ENCODE data around the gene DIRAS1. TPM values are rescaled to one million over a fixed set of nuclear protein-coding genes. Genes with fewer than 3 reads are reported as not detected.
A peak's percentile ranks its signal among the peaks of the same experiment; 100 is the strongest.

Gene DIRAS1
- total RNA-seq (11.3 and 19.0 TPM in 2 replicates), polyA plus RNA-seq (5.2 and 7.3 TPM in 2 replicates), polyA minus RNA-seq (ENCODE audit: low replicate concordance) (10.0 and 11.0 TPM in 2 replicates)
- polyA plus RNA-seq (2012), result 9.3 and 15.5 TPM in 2 replicates

GRCh38 chr19:2720777-2721569, at the start of gene DIRAS1:
TSS of gene DIRAS1 (minus strand) at chr19:2721372. CDS start at chr19:2717806, 3,566 bp downstream.
- Histone ChIP-seq H3K79me2 (ENCODE audit: control insufficient read depth, insufficient read depth, low read length) (no peaks in the 10 kb centered on the region), H2AFZ (ENCODE audit: low read length) (no peak within 1 kb of the TSS), H3K27ac (ENCODE audit: insufficient read depth, low read length) (no peak within 1 kb of the TSS), H4K20me1 (ENCODE audit: control insufficient read depth, extremely low read depth, insufficient read depth, low read length) (no peaks in the 10 kb centered on the region), H3K9me3 (ENCODE audit: control insufficient read depth, insufficient read depth, low read depth, low read length) (no peaks in the 10 kb centered on the region), H3K27me3 (ENCODE audit: control insufficient read depth, insufficient read depth, low read length) (no peaks in the 10 kb centered on the region), H3K4me1 (ENCODE audit: control insufficient read depth, extremely low read depth, insufficient read depth, low read length) (peaks cover 4% of the 10 kb centered on the region), H3K4me2 (ENCODE audit: extremely low read depth, insufficient read depth, low read length) (peak within 1 kb of the TSS; percentile 64), H3K4me3 (replicated peaks in 1 of 4; ENCODE audit: control extremely low read depth in 1 of 4, insufficient read depth in 1 of 4, low read depth in 3 of 4, low read length in 4 of 4) (peak within 1 kb of the TSS; percentile 26 to 60 (median 29)), H3K9ac (ENCODE audit: insufficient read depth, low read length) (no peak within 1 kb of the TSS), H3K36me3 (ENCODE audit: control insufficient read depth, insufficient read depth, low read length) (no peaks in the 10 kb centered on the region)
- DNase-seq (ENCODE audit: low read depth in 2 of 2), result no peak
- no peak for TF ChIP-seq EZH2 (IDR thresholded peaks at IDR 0.05; ENCODE audit: low read length, missing control alignments)
- no peak for TF ChIP-seq CTCF (conservative IDR thresholded peaks at IDR 0.05 in 1 of 2, IDR thresholded peaks at IDR 0.05 in 1 of 2; ENCODE audit: low read depth in 1 of 2, low read length in 2 of 2)

- H3K9ac ChIP-seq (ENCODE audit: insufficient read depth, low read length), result no peak overlapping the region
- no peaks in the 10 kb centered on the region for H3K9me3 ChIP-seq (ENCODE audit: control insufficient read depth, insufficient read depth, low read depth, low read length)
- no peak overlapping the region for H3K4me3 ChIP-seq (replicated peaks in 1 of 4; ENCODE audit: control extremely low read depth in 1 of 4, insufficient read depth in 1 of 4, low read depth in 3 of 4, low read length in 4 of 4)
- peaks cover 53% of the 10 kb centered on the region for H3K79me2 ChIP-seq (ENCODE audit: control insufficient read depth, insufficient read depth, low read length)
- no peaks in the 10 kb centered on the region for H3K27me3 ChIP-seq (ENCODE audit: control insufficient read depth, insufficient read depth, low read length)
- peak; percentile 29 to 68 for DNase-seq (ENCODE audit: low read depth in 2 of 2)
- H3K4me2 ChIP-seq (ENCODE audit: extremely low read depth, insufficient read depth, low read length), result no peak overlapping the region
- H3K36me3 ChIP-seq (ENCODE audit: control insufficient read depth, insufficient read depth, low read length), result peaks cover 9% of the 10 kb centered on the region
- H4K20me1 ChIP-seq (ENCODE audit: control insufficient read depth, extremely low read depth, insufficient read depth, low read length), result no peaks in the 10 kb centered on the region
- TF ChIP-seq CTCF (conservative IDR thresholded peaks at IDR 0.05 in 1 of 2, IDR thresholded peaks at IDR 0.05 in 1 of 2; ENCODE audit: low read depth in 1 of 2, low read length in 2 of 2), result no peak
- no peak for TF ChIP-seq EZH2 (IDR thresholded peaks at IDR 0.05; ENCODE audit: low read length, missing control alignments)
- peak overlapping the region; percentile 14 for H3K27ac ChIP-seq (ENCODE audit: insufficient read depth, low read length)
- peaks cover 4% of the 10 kb centered on the region for H3K4me1 ChIP-seq (ENCODE audit: control insufficient read depth, extremely low read depth, insufficient read depth, low read length)
- no peak overlapping the region for H2AFZ ChIP-seq (ENCODE audit: low read length)
These were observed 49.2 kb upstream of the DIRAS1 start for GRCh38 chr19:2770055-2771013.

- TF ChIP-seq EZH2 (IDR thresholded peaks at IDR 0.05; ENCODE audit: low read length, missing control alignments) (no peak), CTCF (conservative IDR thresholded peaks at IDR 0.05 in 1 of 2, IDR thresholded peaks at IDR 0.05 in 1 of 2; ENCODE audit: low read depth in 1 of 2, low read length in 2 of 2) (no peak)
- H3K79me2 ChIP-seq (ENCODE audit: control insufficient read depth, insufficient read depth, low read length), result peaks cover 42% of the 10 kb centered on the region
- no peak overlapping the region for H3K4me3 ChIP-seq (replicated peaks in 1 of 4; ENCODE audit: control extremely low read depth in 1 of 4, insufficient read depth in 1 of 4, low read depth in 3 of 4, low read length in 4 of 4)
- no peak overlapping the region for H2AFZ ChIP-seq (ENCODE audit: low read length)
- no peak overlapping the region for H3K4me2 ChIP-seq (ENCODE audit: extremely low read depth, insufficient read depth, low read length)
- no peak for DNase-seq (ENCODE audit: low read depth in 2 of 2)
- peaks cover 12% of the 10 kb centered on the region for H3K36me3 ChIP-seq (ENCODE audit: control insufficient read depth, insufficient read depth, low read length)
- H3K4me1 ChIP-seq (ENCODE audit: control insufficient read depth, extremely low read depth, insufficient read depth, low read length), result peaks cover 4% of the 10 kb centered on the region
- H4K20me1 ChIP-seq (ENCODE audit: control insufficient read depth, extremely low read depth, insufficient read depth, low read length), result no peaks in the 10 kb centered on the region
- H3K27ac ChIP-seq (ENCODE audit: insufficient read depth, low read length), result no peak overlapping the region
- H3K9me3 ChIP-seq (ENCODE audit: control insufficient read depth, insufficient read depth, low read depth, low read length), result no peaks in the 10 kb centered on the region
- no peak overlapping the region for H3K9ac ChIP-seq (ENCODE audit: insufficient read depth, low read length)
- H3K27me3 ChIP-seq (ENCODE audit: control insufficient read depth, insufficient read depth, low read length), result no peaks in the 10 kb centered on the region
These were observed 48.0 kb upstream of the DIRAS1 start for GRCh38 chr19:2769218-2769617.

Data from fibroblast of lung (primary cell).